Anterior cingulate cortex (tissue), 58 donors: ENCODE measurements around the gene FAM72C.
"Not testable (repeated sequence)": the region's sequence is repeated elsewhere in the genome, so short reads cannot be mapped to it uniquely, and the experiment has no call there.

Experiments
- DNase-seq, 58 donors: peaks; one replicate each; lab custom pipeline; 2025; lab: John Stamatoyannopoulos, UW

Gene FAM72C

GRCh38 chr1:143971924-143972700 is at the start of gene FAM72C:
Gene FAM72C (minus strand): TSS chr1:143971986. CDS start chr1:143971141, 845 bp downstream.
- DNase-seq: not testable (repeated sequence)

GRCh38 chr1:144020001-144020738 is 48.4 kb upstream of the FAM72C start:
- not testable (repeated sequence) for DNase-seq

GRCh38 chr1:144019101-144019500 is 47.3 kb upstream of the FAM72C start:
- DNase-seq: not testable (repeated sequence)

- not testable (repeated sequence) for DNase-seq
These were observed 43.6 kb upstream of the FAM72C start for GRCh38 chr1:144015180-144015966.

GRCh38 chr1:144014528-144014927 is 42.7 kb upstream of the FAM72C start:
- not testable (repeated sequence) for DNase-seq

- not testable (repeated sequence) for DNase-seq
These were observed 42.3 kb upstream of the FAM72C start for GRCh38 chr1:144014121-144014520.

GRCh38 chr1:144012168-144012733 is 40.5 kb upstream of the FAM72C start:
- not testable (repeated sequence) for DNase-seq

- DNase-seq: not testable (repeated sequence)
These were observed 37.6 kb upstream of the FAM72C start for GRCh38 chr1:144009410-144009809.

- not testable (repeated sequence) for DNase-seq
These were observed 32.5 kb upstream of the FAM72C start for GRCh38 chr1:144004259-144004658.

- DNase-seq: not testable (repeated sequence)
These were observed 31.7 kb upstream of the FAM72C start for GRCh38 chr1:144003306-144004029.

GRCh38 chr1:144002141-144002881 is 30.5 kb upstream of the FAM72C start:
- not testable (repeated sequence) for DNase-seq

- DNase-seq: not testable (repeated sequence)
These were observed 29.3 kb upstream of the FAM72C start for GRCh38 chr1:144001077-144001476.

- DNase-seq: not testable (repeated sequence)
These were observed 24.2 kb upstream of the FAM72C start for GRCh38 chr1:143996020-143996419.

- DNase-seq: not testable (repeated sequence)
These were observed 21.6 kb upstream of the FAM72C start for GRCh38 chr1:143993301-143993907.

GRCh38 chr1:143990699-143991098 is 18.9 kb upstream of the FAM72C start:
- not testable (repeated sequence) for DNase-seq

- DNase-seq: not testable (repeated sequence)
These were observed 17.9 kb upstream of the FAM72C start for GRCh38 chr1:143989719-143990118.

GRCh38 chr1:143989427-143989712 is 17.6 kb upstream of the FAM72C start:
- not testable (repeated sequence) for DNase-seq

- DNase-seq: not testable (repeated sequence)
These were observed 17.0 kb upstream of the FAM72C start for GRCh38 chr1:143988602-143989426.
